H1 (cell line): ENCODE data around the gene SELENOV. TPM values are rescaled to one million over a fixed set of nuclear protein-coding genes. Genes with fewer than 3 reads are reported as not detected.

Source experiments
- CTCF ChIA-PET: fragments of 300-600 bp; sonication (Branson Sonifier 250); formaldehyde crosslinking; loops from one replicate; lab custom pipeline; 2021; ENCODE audit not compliant: partially characterized antibody; lab: Charles Lee
- POLR2A ChIA-PET: fragments of 300-600 bp; sonication (Branson Sonifier 250); formaldehyde crosslinking; loops from one replicate; lab custom pipeline; 2021; ENCODE audit warnings: inconsistent platforms; ENCODE audit not compliant: partially characterized antibody; lab: Charles Lee
- DNase-seq, 2 experiments: peaks; one replicate each; pipeline versions ENCODE4 v3.0.0 to v3.0.0-alpha.2; 2010 to 2022; ENCODE audit warnings: low spot score in 2 of 2, low read depth in 1 of 2, mixed read lengths in 1 of 2
- FAIRE-seq: peaks from 2 replicates; lab custom pipeline; 2011; peaks lifted over from hg19 to GRCh38; lab: Jason Lieb, UNC
- H2AFZ ChIP-seq: 2 replicates; pipeline ENCODE4 v1.8.1; 2012; ENCODE audit warnings: low read length, inconsistent platforms
- H2AK5ac ChIP-seq: 2 replicates; pipeline ENCODE4 v1.6.1; 2013; ENCODE audit warnings: low read depth, low read length
- H2BK120ac ChIP-seq: replicated peaks from 2 replicates; pipeline ENCODE3; 2013; ENCODE audit warnings: low read depth, low read length, inconsistent platforms
- H2BK12ac ChIP-seq: 2 replicates; pipeline ENCODE4 v1.6.1; 2013; ENCODE audit warnings: low read depth, low read length
- H2BK15ac ChIP-seq: 2 replicates; pipeline ENCODE4 v1.6.1; 2013; ENCODE audit warnings: low read length
- H2BK20ac ChIP-seq: 2 replicates; pipeline ENCODE4 v1.6.1; 2013; ENCODE audit warnings: low read length
- H2BK5ac ChIP-seq: 2 replicates; pipeline ENCODE4 v1.6.1; 2013; ENCODE audit warnings: low read depth, low read length
- H3K14ac ChIP-seq: 2 replicates; pipeline ENCODE4 v1.6.1; 2013; ENCODE audit warnings: inconsistent platforms; ENCODE audit not compliant: insufficient read length
- H3K18ac ChIP-seq: 2 replicates; pipeline ENCODE4 v1.6.1; 2013; ENCODE audit warnings: low read length; ENCODE audit errors: extremely low read depth
- H3K23ac ChIP-seq: 2 replicates; pipeline ENCODE4 v1.6.1; 2013; ENCODE audit warnings: inconsistent platforms; ENCODE audit not compliant: insufficient read length
- H3K23me2 ChIP-seq: 2 replicates; pipeline ENCODE4 v1.6.1; 2013; ENCODE audit warnings: low read depth, low read length
- H3K27ac ChIP-seq: 2 replicates; pipeline ENCODE4 v1.6.1; 2011; ENCODE audit warnings: low read depth, low read length, inconsistent platforms
- H3K27me3 ChIP-seq, 4 experiments: replicated peaks in 1 of 4; 1 replicate in 1 of 4; 2 replicates in 3 of 4; pipeline versions ENCODE4 v1.6.1 to v1.8.1; 2011 to 2013; ENCODE audit warnings: low read length in 3 of 4, mild to moderate bottlenecking in 3 of 4, inconsistent platforms in 2 of 4, mixed read lengths in 2 of 4, moderate library complexity in 1 of 4; ENCODE audit not compliant: control insufficient read depth in 3 of 4, insufficient read depth in 3 of 4; ENCODE audit errors: extremely low read depth in 1 of 4
- H3K36me3 ChIP-seq, 4 experiments: 2 replicates each; pipeline versions ENCODE4 v1.6.1 to v1.8.1; 2011 to 2013; ENCODE audit warnings: mild to moderate bottlenecking in 4 of 4, low read length in 3 of 4, moderate library complexity in 2 of 4, control low read depth in 1 of 4, inconsistent platforms in 1 of 4; ENCODE audit not compliant: insufficient read depth in 4 of 4, control insufficient read depth in 2 of 4
- H3K4ac ChIP-seq: replicated peaks from 2 replicates; pipeline ENCODE3; 2013; ENCODE audit warnings: low read length, low read depth, mixed read lengths, inconsistent platforms; ENCODE audit not compliant: insufficient read length
- H3K4me1 ChIP-seq, 4 experiments: replicated peaks in 1 of 4; 1 replicate in 1 of 4; 2 replicates in 3 of 4; pipeline versions ENCODE4 v1.6.1 to v1.8.1; 2011 to 2013; ENCODE audit warnings: low read length in 3 of 4, inconsistent platforms in 2 of 4, mixed read lengths in 1 of 4; ENCODE audit not compliant: insufficient read depth in 4 of 4, control insufficient read depth in 3 of 4
- H3K4me2 ChIP-seq, 2 experiments: 2 replicates each; pipeline versions ENCODE4 v1.6.1 to v1.8.1; 2011 to 2013; ENCODE audit warnings: low read depth in 2 of 2, low read length in 2 of 2, control low read depth in 1 of 2, inconsistent platforms in 1 of 2, mild to moderate bottlenecking in 1 of 2; ENCODE audit not compliant: insufficient read depth in 1 of 2
- H3K4me3 ChIP-seq, 4 experiments: fragments of 200-600, 300-600 bp in 1 of 4; sonication (generic), shearing (Covaris generic), sonication (Bioruptor Twin) in 1 of 4; 2 replicates each; pipeline versions ENCODE4 v1.5.1 to v1.8.1; 2011 to 2016; ENCODE audit warnings: low read length in 4 of 4, low read depth in 3 of 4, control low read depth in 2 of 4, inconsistent platforms in 2 of 4, mild to moderate bottlenecking in 2 of 4, mixed read lengths in 1 of 4, moderate library complexity in 1 of 4; ENCODE audit not compliant: insufficient read depth in 2 of 4; ENCODE audit errors: extremely low read depth in 1 of 4
- H3K56ac ChIP-seq: replicated peaks from 2 replicates; pipeline ENCODE3; 2013; ENCODE audit warnings: low read depth, mild to moderate bottlenecking, mixed read lengths, low read length, inconsistent platforms; ENCODE audit not compliant: insufficient read length
- H3K79me1 ChIP-seq: 2 replicates; pipeline ENCODE4 v1.6.1; 2013; ENCODE audit warnings: low read depth, low read length, control low read depth
- H3K79me2 ChIP-seq, 2 experiments: 2 replicates each; pipeline versions ENCODE4 v1.6.1 to v1.8.1; 2012 to 2013; ENCODE audit warnings: low read length in 2 of 2, mild to moderate bottlenecking in 2 of 2, inconsistent platforms in 1 of 2; ENCODE audit not compliant: insufficient read depth in 2 of 2, control insufficient read depth in 1 of 2
- H3K9ac ChIP-seq, 4 experiments: replicated peaks in 1 of 4; 1 replicate in 1 of 4; 2 replicates in 3 of 4; pipeline versions ENCODE4 v1.6.1 to v1.8.1; 2011 to 2013; ENCODE audit warnings: low read depth in 3 of 4, low read length in 3 of 4, control low read depth in 2 of 4, mild to moderate bottlenecking in 2 of 4, moderate library complexity in 2 of 4, inconsistent platforms in 1 of 4; ENCODE audit errors: extremely low read depth in 1 of 4
- H3K9me3 ChIP-seq, 2 experiments: 2 replicates each; pipeline versions ENCODE4 v1.6.1 to v1.8.1; 2012 to 2013; ENCODE audit warnings: mild to moderate bottlenecking in 2 of 2, moderate library complexity in 2 of 2, control low read depth in 1 of 2, inconsistent platforms in 1 of 2, low read depth in 1 of 2, low read length in 1 of 2, mixed read lengths in 1 of 2; ENCODE audit not compliant: insufficient read depth in 2 of 2
- H4K20me1 ChIP-seq, 2 experiments: replicated peaks in 1 of 2; 2 replicates each; pipeline versions ENCODE3 to v1.8.1; 2011 to 2013; ENCODE audit warnings: inconsistent platforms in 2 of 2, low read length in 2 of 2, mild to moderate bottlenecking in 1 of 2; ENCODE audit not compliant: insufficient read depth in 2 of 2, control insufficient read depth in 1 of 2
- H4K5ac ChIP-seq: 2 replicates; pipeline ENCODE4 v1.6.1; 2013; ENCODE audit warnings: low read length, low read depth, mixed read lengths, inconsistent platforms; ENCODE audit not compliant: insufficient read length
- H4K8ac ChIP-seq: 2 replicates; pipeline ENCODE4 v1.8.0; 2013; ENCODE audit warnings: mild to moderate bottlenecking, moderate library complexity, low read length, inconsistent platforms; ENCODE audit not compliant: insufficient read depth; ENCODE audit errors: extremely low read depth
- H4K91ac ChIP-seq: replicated peaks from 2 replicates; pipeline ENCODE3; 2013; ENCODE audit warnings: low read length, mixed read lengths, inconsistent platforms; ENCODE audit not compliant: insufficient read length
- BCL11A ChIP-seq, 2 experiments: IDR thresholded peaks; one replicate each; pipeline ENCODE4 v1.6.1; 2011; ENCODE audit warnings: low read depth in 2 of 2, low read length in 2 of 2, mild to moderate bottlenecking in 2 of 2
- BRCA1 ChIP-seq: IDR thresholded peaks from 2 replicates; pipeline ENCODE4 v1.6.1; 2012; ENCODE audit warnings: low read depth, low read length, improper control_type of control experiment
- CEBPB ChIP-seq: IDR thresholded peaks from 2 replicates; pipeline ENCODE4 v1.6.1; 2012; ENCODE audit warnings: low read depth, low read length
- FOSL1 ChIP-seq: IDR thresholded peaks from 2 replicates; pipeline ENCODE4 v1.6.1; 2011; ENCODE audit warnings: mild to moderate bottlenecking, low read depth, low read length, moderate library complexity; ENCODE audit not compliant: insufficient read depth
- HDAC2 ChIP-seq, 2 experiments: fragments of 300-600 bp in 1 of 2; sonication (generic) in 1 of 2; IDR thresholded peaks; 2 replicates each; pipeline ENCODE4 v1.6.1; 2011 to 2012; ENCODE audit warnings: low read depth in 2 of 2, low read length in 2 of 2, mild to moderate bottlenecking in 2 of 2, moderate library complexity in 2 of 2, borderline replicate concordance in 1 of 2, inconsistent platforms in 1 of 2
- KDM1A ChIP-seq: fragments of 200-600, 300-600 bp; sonication (generic); IDR thresholded peaks from 2 replicates; pipeline ENCODE4 v1.7.1; 2016; ENCODE audit warnings: mild to moderate bottlenecking, low read length, borderline replicate concordance
- PHF8 ChIP-seq: fragments of 200-600 bp; sonication (generic); conservative IDR thresholded peaks from 2 replicates; pipeline ENCODE4 v1.7.1; 2012; ENCODE audit warnings: low read depth, mild to moderate bottlenecking, inconsistent platforms, low read length, moderate library complexity
- SIX5 ChIP-seq: IDR thresholded peaks from 2 replicates; pipeline ENCODE4 v1.6.1; 2011; ENCODE audit warnings: mild to moderate bottlenecking, low read depth, low read length
- SP2 ChIP-seq: IDR thresholded peaks from 2 replicates; pipeline ENCODE4 v1.6.1; 2012; ENCODE audit warnings: mild to moderate bottlenecking, low read length, inconsistent platforms
- SP4 ChIP-seq: IDR thresholded peaks from 2 replicates; pipeline ENCODE4 v1.6.1; 2012; ENCODE audit warnings: low read length, inconsistent platforms
- WGBS, 2 experiments: shearing (Covaris generic) in 1 of 2; methylation state at CpG; one replicate each; pipeline versions ENCODE4 v1.1.6 to v1.1.7; 2013 to 2015; ENCODE audit warnings: low lambda C conversion rate in 2 of 2, mixed read lengths in 2 of 2, inconsistent platforms in 1 of 2, low coverage in 1 of 2, missing lambda C conversion rate in 1 of 2; ENCODE audit not compliant: insufficient replicate concordance in 2 of 2, insufficient coverage in 1 of 2, insufficient read length in 1 of 2; ENCODE audit errors: extremely low coverage in 1 of 2, missing lambda C conversion rate in 1 of 2; 5-methylcytosine and 5-hydroxymethylcytosine counted together
- polyA plus RNA-seq, 7 experiments: library from polyadenylated mRNA; depleted of rRNA in 3 of 7; stranded (reverse) in 5 of 7; unstranded in 2 of 7; fragments of >200 nt in 5 of 7; fragments of 200-250 nt in 2 of 7; gene quantifications; 1 replicate in 5 of 7; 2 replicates in 1 of 7; 4 replicates in 1 of 7; pipeline versions ENCODE4 v1.2.1 to v1.2.3, GENCODE V29; 2011 to 2013; ENCODE audit warnings: missing spikeins in 2 of 7, mixed read lengths in 2 of 7
- total RNA-seq: library from RNA; stranded (reverse); fragmentation: NEBNext Ultra II Directional; extraction: Animal tissue kit (Norgen Biotek cat#: 25700); gene quantifications from 2 replicates; pipeline ENCODE4 v1.2.1, GENCODE V29; 2021
- TF ChIP-seq, protein P1 (sequence below), 3 experiments: IDR thresholded peaks; 1 replicate in 2 of 3; 2 replicates in 1 of 3; pipeline versions ENCODE4 v1.5.1 to v1.6.1; 2011; ENCODE audit warnings: low read length in 3 of 3, mild to moderate bottlenecking in 3 of 3, inconsistent platforms in 2 of 3, low read depth in 1 of 3, moderate library complexity in 1 of 3; ENCODE audit not compliant: insufficient read depth in 1 of 3; ENCODE audit errors: control extremely low read depth in 1 of 3

SELENOV gene
- total and polyA plus RNA-seq, 2 of the 8 experiments (the other 6 are each of a cell fraction or from before 2014, with no cell fraction given) = 8.4 to 10.7 TPM

GRCh38 chr19:39499932-39500331 is 15.0 kb upstream of the SELENOV start:
- no peak overlapping the region for H2BK15ac ChIP-seq
- no peak overlapping the region for H4K91ac ChIP-seq
- no peak overlapping the region for H3K23ac ChIP-seq
- H3K14ac ChIP-seq = no peak overlapping the region
- no peaks in the 10 kb centered on the region for H4K20me1 ChIP-seq
- ChIA-PET POLR2A (interaction anchor here (1.2 to 11.1 kb wide), 4 partner anchors 16 to 64 kb away, joined by 4 to 96 read pairs (median 6); partner anchors contain the start of genes RPS16 and TIMM50), CTCF (interaction anchor here (1.1 to 6.5 kb wide), 7 partner anchors 14 to 174 kb away, joined by 4 to 47 read pairs (median 5); partner anchors contain the start of gene EID2B)
- no peaks in the 10 kb centered on the region for H3K79me1 ChIP-seq
- 85% methylated on average over 7 of the region's 8 CpGs; no CpG with 5 or more reads in 1 of the 2 experiments for WGBS, 2 experiments
- H3K79me2 ChIP-seq = no peaks in the 10 kb centered on the region
- H3K18ac ChIP-seq = no peak overlapping the region
- no peak for TF ChIP-seq FOSL1
- TF ChIP-seq HDAC2 (IDR thresholded peaks at IDR 0.05; ENCODE audit: borderline replicate concordance in 1 of 2, low read depth in 2 of 2, low read length in 2 of 2) = no peak
- no peak for TF ChIP-seq BRCA1
- no peak for TF ChIP-seq BCL11A (IDR thresholded peaks at IDR 0.05; ENCODE audit: low read depth in 2 of 2, low read length in 2 of 2)
- TF ChIP-seq, protein P1, sequence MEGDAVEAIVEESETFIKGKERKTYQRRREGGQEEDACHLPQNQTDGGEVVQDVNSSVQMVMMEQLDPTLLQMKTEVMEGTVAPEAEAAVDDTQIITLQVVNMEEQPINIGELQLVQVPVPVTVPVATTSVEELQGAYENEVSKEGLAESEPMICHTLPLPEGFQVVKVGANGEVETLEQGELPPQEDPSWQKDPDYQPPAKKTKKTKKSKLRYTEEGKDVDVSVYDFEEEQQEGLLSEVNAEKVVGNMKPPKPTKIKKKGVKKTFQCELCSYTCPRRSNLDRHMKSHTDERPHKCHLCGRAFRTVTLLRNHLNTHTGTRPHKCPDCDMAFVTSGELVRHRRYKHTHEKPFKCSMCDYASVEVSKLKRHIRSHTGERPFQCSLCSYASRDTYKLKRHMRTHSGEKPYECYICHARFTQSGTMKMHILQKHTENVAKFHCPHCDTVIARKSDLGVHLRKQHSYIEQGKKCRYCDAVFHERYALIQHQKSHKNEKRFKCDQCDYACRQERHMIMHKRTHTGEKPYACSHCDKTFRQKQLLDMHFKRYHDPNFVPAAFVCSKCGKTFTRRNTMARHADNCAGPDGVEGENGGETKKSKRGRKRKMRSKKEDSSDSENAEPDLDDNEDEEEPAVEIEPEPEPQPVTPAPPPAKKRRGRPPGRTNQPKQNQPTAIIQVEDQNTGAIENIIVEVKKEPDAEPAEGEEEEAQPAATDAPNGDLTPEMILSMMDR (IDR thresholded peaks at IDR 0.05; ENCODE audit: control extremely low read depth in 1 of 3, insufficient read depth in 1 of 3, low read depth in 1 of 3, low read length in 3 of 3) = no peak
- no peak for TF ChIP-seq SIX5
- TF ChIP-seq SP4 = no peak
- no peak for TF ChIP-seq CEBPB
- TF ChIP-seq SP2 = no peak
- TF ChIP-seq KDM1A = no peak
- TF ChIP-seq PHF8 = no peak
- H3K36me3 ChIP-seq = no peaks in the 10 kb centered on the region
- no peak overlapping the region for H4K8ac ChIP-seq
- H3K27me3 ChIP-seq = peaks cover 17 to 67% (median 59%) of the 10 kb centered on the region in 4 experiments
- H3K4ac ChIP-seq = no peak overlapping the region
- DNase-seq (no peak), FAIRE-seq (no peak)
- no peak overlapping the region for H2BK5ac ChIP-seq
- no peak overlapping the region for H3K27ac ChIP-seq
- no peak overlapping the region for H3K56ac ChIP-seq
- no peak overlapping the region for H2BK20ac ChIP-seq
- H4K5ac ChIP-seq = no peak overlapping the region
- H3K23me2 ChIP-seq = peaks cover 15% of the 10 kb centered on the region
- H3K9ac ChIP-seq = no peak overlapping the region
- H2BK12ac ChIP-seq = no peak overlapping the region
- no peak overlapping the region for H2AFZ ChIP-seq
- H3K4me3 ChIP-seq = peak overlapping the region in 1 of 4 experiments; percentile 85; a peak in 2 of 8 replicates
- H2AK5ac ChIP-seq = no peak overlapping the region
- peaks cover 4 to 6% (median 5%) of the 10 kb centered on the region in 4 experiments; a peak in 5 of 7 replicates for H3K4me1 ChIP-seq
- H3K4me2 ChIP-seq = peak overlapping the region in 1 of 2 experiments; percentile 87; a peak in 1 of 4 replicates
- peaks cover 0 to 8% of the 10 kb centered on the region in 2 experiments; a peak in 3 of 4 replicates for H3K9me3 ChIP-seq
- H2BK120ac ChIP-seq = no peak overlapping the region
